ENCODE data around the gene PCK1. TPM values are rescaled to one million over a fixed set of nuclear protein-coding genes. Genes with fewer than 3 reads are reported as not detected.

The PCK1 gene
- total RNA-seq, 1 donor from 2014 or later: not detected

GRCh38 chr20:57574954-57575353 lies 14.0 kb downstream of the PCK1 start:
- H3K27me3 Mint-ChIP-seq: peaks cover 24% of the 10 kb centered on the region
- H3K4me1 Mint-ChIP-seq: no peaks in the 10 kb centered on the region
- H3K36me3 Mint-ChIP-seq (ENCODE audit: low read depth): no peaks in the 10 kb centered on the region
- POLR2A ChIA-PET: no interaction called here
- CTCF ChIA-PET: interaction anchor here (1.0 kb wide), 1 partner anchor 10 kb away, joined by 3 read pairs; no protein-coding TSS in a partner anchor
- no peak for TF ChIP-seq CTCF (IDR thresholded peaks at IDR 0.05)
- H3K4me3 Mint-ChIP-seq: no peak overlapping the region
- no peak overlapping the region for H3K27ac Mint-ChIP-seq
- intact Hi-C loops (cut with micrococcal nuclease): no loop called here
- DNase-seq (no peak), ATAC-seq (ENCODE audit: low read depth) (no peak)
- no peaks in the 10 kb centered on the region for H3K9me3 Mint-ChIP-seq

GRCh38 chr20:57576002-57576401 lies 15.1 kb downstream of the PCK1 start:
- ChIA-PET POLR2A (no interaction called here), CTCF (no interaction called here)
- Mint-ChIP-seq H3K4me1 (no peaks in the 10 kb centered on the region), H3K9me3 (no peaks in the 10 kb centered on the region), H3K27ac (no peak overlapping the region), H3K27me3 (peaks cover 26% of the 10 kb centered on the region), H3K4me3 (no peak overlapping the region), H3K36me3 (ENCODE audit: low read depth) (no peaks in the 10 kb centered on the region)
- ATAC-seq (ENCODE audit: low read depth) (no peak), DNase-seq (no peak)
- no peak for TF ChIP-seq CTCF (IDR thresholded peaks at IDR 0.05)
- intact Hi-C loops (cut with micrococcal nuclease): no loop called here

GRCh38 chr20:57576617-57577550 lies 16.0 kb downstream of the PCK1 start:
- intact Hi-C loops (cut with micrococcal nuclease): no loop called here
- Mint-ChIP-seq H3K9me3 (no peaks in the 10 kb centered on the region), H3K36me3 (ENCODE audit: low read depth) (no peaks in the 10 kb centered on the region), H3K27ac (no peak overlapping the region), H3K4me1 (no peaks in the 10 kb centered on the region), H3K4me3 (no peak overlapping the region), H3K27me3 (peaks cover 35% of the 10 kb centered on the region)
- DNase-seq: no peak
- ChIA-PET CTCF (no interaction called here), POLR2A (no interaction called here)
- TF ChIP-seq CTCF (IDR thresholded peaks at IDR 0.05): no peak
- ATAC-seq (ENCODE audit: low read depth): no peak

- ChIA-PET CTCF (no interaction called here), POLR2A (no interaction called here)
- H3K27ac Mint-ChIP-seq: no peak overlapping the region
- ATAC-seq (ENCODE audit: low read depth) (no peak), DNase-seq (no peak)
- intact Hi-C loops (cut with micrococcal nuclease): no loop called here
- H3K4me3 Mint-ChIP-seq: no peak overlapping the region
- no peaks in the 10 kb centered on the region for H3K4me1 Mint-ChIP-seq
- no peak for TF ChIP-seq CTCF (IDR thresholded peaks at IDR 0.05)
- no peaks in the 10 kb centered on the region for H3K9me3 Mint-ChIP-seq
- H3K27me3 Mint-ChIP-seq: peaks cover 43% of the 10 kb centered on the region
- H3K36me3 Mint-ChIP-seq (ENCODE audit: low read depth): no peaks in the 10 kb centered on the region
These were observed 17.0 kb downstream of the PCK1 start for GRCh38 chr20:57577679-57578475.

Data from activated B cell treated with CpG ODN at 0.5 μM for 24 hours (primary cell).